ENCODE measurements around the gene B4GAT1. TPM values are rescaled to one million over a fixed set of nuclear protein-coding genes. Genes with fewer than 3 reads are reported as not detected.

The B4GAT1 gene
- total and polyA plus RNA-seq, 9 of the 15 experiments (the other 6 are each of a cell fraction or from before 2014, with no cell fraction given), result 0.86 to 9.5 (median 3.8) TPM

DNA sequence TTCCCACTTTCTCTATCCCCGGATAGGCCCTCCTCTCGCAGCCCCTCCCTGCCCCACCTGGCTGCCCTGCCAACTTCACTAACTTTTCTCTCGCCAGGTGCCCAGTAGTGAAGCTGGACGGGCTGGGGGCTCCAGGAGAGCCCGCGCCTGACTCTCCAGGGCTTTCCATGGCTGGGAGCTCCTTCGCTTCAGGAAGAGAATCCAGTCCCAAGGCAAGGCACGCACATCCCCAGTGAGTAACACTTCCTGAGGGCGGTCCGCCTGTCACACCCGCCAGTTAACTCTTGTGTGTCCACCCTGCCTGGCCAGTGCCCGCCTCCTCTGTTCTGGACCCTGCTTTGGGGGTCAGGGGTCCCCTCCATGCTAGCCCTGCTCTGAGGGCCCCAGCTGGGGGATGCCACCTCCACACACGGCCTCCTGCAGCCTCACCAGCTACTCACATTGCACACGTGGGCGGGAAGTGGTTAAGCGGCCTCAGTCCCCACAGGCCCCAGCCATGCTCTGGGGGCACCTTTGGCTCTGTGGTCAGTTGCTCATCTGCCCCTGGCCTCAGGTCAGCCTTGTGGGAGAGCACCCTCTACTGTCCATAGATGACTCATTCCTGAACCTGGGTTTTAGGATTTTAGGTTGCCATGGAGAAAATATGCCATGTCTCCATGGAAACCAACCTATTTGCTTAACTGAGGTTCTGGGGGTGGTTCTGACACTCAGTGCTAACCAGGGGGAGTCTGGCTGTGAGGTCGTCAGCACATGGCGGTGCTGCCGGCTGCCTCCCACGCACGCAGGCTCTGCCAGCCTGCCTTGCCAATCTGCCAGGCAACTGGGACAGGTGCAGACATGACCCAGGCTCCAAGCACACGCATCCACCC is 11.0 kb downstream of the B4GAT1 start, which contains the start of gene RIN1 (continued):
- no peak for TF ChIP-seq E2F3 (CRISPR knock-in tag; IDR thresholded peaks at IDR 0.05)
- TF ChIP-seq RBM15 (IDR thresholded peaks at IDR 0.05; ENCODE audit: insufficient read depth, low read length), result no peak
- TF ChIP-seq JUND (IDR thresholded peaks at IDR 0.05; ENCODE audit: borderline replicate concordance, low read depth, low read length), result peak; percentile 90
- TF ChIP-seq JUND (tag; IDR thresholded peaks at IDR 0.05; ENCODE audit: borderline replicate concordance, low read depth, low read length), result peak; percentile 84; the same call in 2 of the 3 replicates
- peak; percentile 61 for TF ChIP-seq CREM (IDR thresholded peaks at IDR 0.05; ENCODE audit: low read depth)
- TF ChIP-seq MYC (IDR thresholded peaks at IDR 0.05; ENCODE audit: low read depth, low read length), result no peak
- TF ChIP-seq MYC (CRISPR knock-in tag; IDR thresholded peaks at IDR 0.05; ENCODE audit: borderline replicate concordance, low read depth), result no peak
- no peak for TF ChIP-seq TAL1 (IDR thresholded peaks at IDR 0.05)
- TF ChIP-seq RBM17 (IDR thresholded peaks at IDR 0.05; ENCODE audit: borderline replicate concordance, low read depth, low read length), result no peak
- no peak for TF ChIP-seq RBM14 (IDR thresholded peaks at IDR 0.05; ENCODE audit: borderline replicate concordance, insufficient read depth, low read depth, low read length)
- no peak for TF ChIP-seq HOXB6 (CRISPR knock-in tag; IDR thresholded peaks at IDR 0.05; ENCODE audit: borderline replicate concordance)
- TF ChIP-seq RBM25 (IDR thresholded peaks at IDR 0.05; ENCODE audit: low read depth, low read length, severe bottlenecking), result no peak
- TF ChIP-seq, protein P1, sequence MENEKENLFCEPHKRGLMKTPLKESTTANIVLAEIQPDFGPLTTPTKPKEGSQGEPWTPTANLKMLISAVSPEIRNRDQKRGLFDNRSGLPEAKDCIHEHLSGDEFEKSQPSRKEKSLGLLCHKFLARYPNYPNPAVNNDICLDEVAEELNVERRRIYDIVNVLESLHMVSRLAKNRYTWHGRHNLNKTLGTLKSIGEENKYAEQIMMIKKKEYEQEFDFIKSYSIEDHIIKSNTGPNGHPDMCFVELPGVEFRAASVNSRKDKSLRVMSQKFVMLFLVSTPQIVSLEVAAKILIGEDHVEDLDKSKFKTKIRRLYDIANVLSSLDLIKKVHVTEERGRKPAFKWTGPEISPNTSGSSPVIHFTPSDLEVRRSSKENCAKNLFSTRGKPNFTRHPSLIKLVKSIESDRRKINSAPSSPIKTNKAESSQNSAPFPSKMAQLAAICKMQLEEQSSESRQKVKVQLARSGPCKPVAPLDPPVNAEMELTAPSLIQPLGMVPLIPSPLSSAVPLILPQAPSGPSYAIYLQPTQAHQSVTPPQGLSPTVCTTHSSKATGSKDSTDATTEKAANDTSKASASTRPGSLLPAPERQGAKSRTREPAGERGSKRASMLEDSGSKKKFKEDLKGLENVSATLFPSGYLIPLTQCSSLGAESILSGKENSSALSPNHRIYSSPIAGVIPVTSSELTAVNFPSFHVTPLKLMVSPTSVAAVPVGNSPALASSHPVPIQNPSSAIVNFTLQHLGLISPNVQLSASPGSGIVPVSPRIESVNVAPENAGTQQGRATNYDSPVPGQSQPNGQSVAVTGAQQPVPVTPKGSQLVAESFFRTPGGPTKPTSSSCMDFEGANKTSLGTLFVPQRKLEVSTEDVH (IDR thresholded peaks at IDR 0.05; ENCODE audit: low read depth, partially characterized antibody), result no peak
- peak; percentile 76; the same call in 1 of the 2 replicates for TF ChIP-seq ARID4B (CRISPR knock-in tag; IDR thresholded peaks at IDR 0.05)
- no peak for TF ChIP-seq MEF2D (tag; conservative IDR thresholded peaks at IDR 0.05; ENCODE audit: low read depth)
- no peak for TF ChIP-seq FOXK2 (conservative IDR thresholded peaks at IDR 0.05 in 1 of 2, IDR thresholded peaks at IDR 0.05 in 1 of 2; ENCODE audit: low read depth in 2 of 2)
- TF ChIP-seq ZC3H11A (IDR thresholded peaks at IDR 0.05; ENCODE audit: low read depth, low read length), result no peak
- no peak for TF ChIP-seq MEIS2 (IDR thresholded peaks at IDR 0.05; ENCODE audit: partially characterized antibody)
- no peak for TF ChIP-seq OTX1 (CRISPR knock-in tag; IDR thresholded peaks at IDR 0.05)
- 0 out of 2 replicates have a peak, but pooled peaks have one; percentile 51 for TF ChIP-seq ZBTB17 (CRISPR knock-in tag; IDR thresholded peaks at IDR 0.05)
